Epithelial cell of esophagus (primary cell): ENCODE measurements around the gene ABCA12.
A peak's percentile ranks its signal among the peaks of the same experiment; 100 is the strongest.

ENCODE experiments used
- DNase-seq: peaks from one replicate; pipeline ENCODE4 v3.0.0; 2010; ENCODE audit warnings: low read depth
- H3K4me3 ChIP-seq: 2 replicates; pipeline ENCODE4 v1.5.1; 2011; ENCODE audit warnings: mild to moderate bottlenecking, low read length, control low read depth
- CTCF ChIP-seq: IDR thresholded peaks from 2 replicates; pipeline ENCODE4 v1.5.1; 2011; ENCODE audit warnings: low read depth, mild to moderate bottlenecking, low read length, control low read depth, inconsistent platforms; ENCODE audit not compliant: insufficient read depth; ENCODE audit errors: missing control alignments

The ABCA12 gene

GRCh38 chr2:215104226-215104625 lies 34.2 kb downstream of the ABCA12 start:
- no peak overlapping the region for H3K4me3 ChIP-seq
- no peak for TF ChIP-seq CTCF
- DNase-seq = peak; percentile 94

GRCh38 chr2:215098875-215099274 lies 39.6 kb downstream of the ABCA12 start:
- no peak overlapping the region for H3K4me3 ChIP-seq
- peak; percentile 48 for DNase-seq

GRCh38 chr2:215084080-215084479 lies 54.3 kb downstream of the ABCA12 start:
- H3K4me3 ChIP-seq = no peak overlapping the region
- no peak for DNase-seq
- TF ChIP-seq CTCF = no peak

More at GRCh38 chr2:215098875-215099274, 39.6 kb downstream of the ABCA12 start:
- TF ChIP-seq CTCF = no peak

GRCh38 chr2:215083146-215083545 lies 55.3 kb downstream of the ABCA12 start:
- no peak overlapping the region for H3K4me3 ChIP-seq
- DNase-seq = no peak
- TF ChIP-seq CTCF = no peak

GRCh38 chr2:215082446-215082845 lies 56.0 kb downstream of the ABCA12 start:
- no peak for DNase-seq
- no peak for TF ChIP-seq CTCF
- H3K4me3 ChIP-seq = no peak overlapping the region

- no peak overlapping the region for H3K4me3 ChIP-seq
- DNase-seq = no peak
- no peak for TF ChIP-seq CTCF
Measured at GRCh38 chr2:215080545-215080944, 57.9 kb downstream of the ABCA12 start.

GRCh38 chr2:215071676-215072075 lies 66.8 kb downstream of the ABCA12 start:
- TF ChIP-seq CTCF = no peak
- no peak overlapping the region for H3K4me3 ChIP-seq
- DNase-seq = peak; percentile 98
